Epithelial cell of proximal tubule (primary cell): ENCODE data around the gene STX3. TPM values are rescaled to one million over a fixed set of nuclear protein-coding genes. Genes with fewer than 3 reads are reported as not detected.

Experiments
- DNase-seq: peaks from one replicate; pipeline ENCODE4 v3.0.0-alpha.2; 2011; ENCODE audit warnings: low read depth
- H3K4me3 ChIP-seq: 2 replicates; pipeline ENCODE4 v1.5.1; 2011; ENCODE audit warnings: low read depth, mild to moderate bottlenecking, low read length
- total RNA-seq: library from RNA; depleted of rRNA; stranded (reverse); fragments of >200 nt; gene quantifications from 2 replicates; pipeline ENCODE4 v1.2.3, GENCODE V29; 2015
- TF ChIP-seq, protein P1 (sequence below): conservative IDR thresholded peaks from 2 replicates; pipeline ENCODE4 v1.5.1; 2012; ENCODE audit warnings: low read depth, mild to moderate bottlenecking, low read length

STX3 gene
- total RNA-seq, 1 donor from 2014 or later = 45.0 TPM

DNA sequence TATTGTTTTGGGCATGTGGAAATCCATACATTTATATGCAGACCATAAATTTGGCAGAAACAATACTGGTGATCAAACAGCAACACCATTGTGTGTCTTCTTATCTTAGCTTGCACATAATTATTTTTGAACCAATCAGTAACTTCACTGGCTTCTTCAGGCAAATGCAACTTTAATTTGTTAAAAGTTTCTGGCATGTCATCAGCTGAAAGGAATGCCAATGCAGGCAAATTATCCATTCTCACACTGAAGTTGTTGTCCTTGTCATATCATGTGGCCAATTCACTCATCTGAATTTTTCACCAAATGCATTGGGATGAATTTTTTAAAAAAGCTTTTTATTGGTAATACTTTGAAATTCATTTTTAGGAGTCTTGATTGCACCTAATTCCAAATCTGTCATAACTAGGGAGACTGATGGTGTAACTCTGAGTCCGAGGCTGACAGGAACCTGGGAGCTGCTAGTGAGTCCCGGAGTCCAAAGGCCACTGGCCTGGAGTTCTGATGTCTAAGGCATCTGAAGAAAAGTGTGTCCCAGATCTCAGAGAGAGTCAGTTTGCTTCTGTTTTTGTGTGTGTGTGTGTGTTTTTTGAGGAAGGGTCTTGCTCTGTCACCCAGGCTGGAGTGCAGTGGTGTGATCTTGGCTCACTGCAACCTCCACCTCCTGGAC lies 24.1 kb upstream of the STX3 start:
- TF ChIP-seq, protein P1, sequence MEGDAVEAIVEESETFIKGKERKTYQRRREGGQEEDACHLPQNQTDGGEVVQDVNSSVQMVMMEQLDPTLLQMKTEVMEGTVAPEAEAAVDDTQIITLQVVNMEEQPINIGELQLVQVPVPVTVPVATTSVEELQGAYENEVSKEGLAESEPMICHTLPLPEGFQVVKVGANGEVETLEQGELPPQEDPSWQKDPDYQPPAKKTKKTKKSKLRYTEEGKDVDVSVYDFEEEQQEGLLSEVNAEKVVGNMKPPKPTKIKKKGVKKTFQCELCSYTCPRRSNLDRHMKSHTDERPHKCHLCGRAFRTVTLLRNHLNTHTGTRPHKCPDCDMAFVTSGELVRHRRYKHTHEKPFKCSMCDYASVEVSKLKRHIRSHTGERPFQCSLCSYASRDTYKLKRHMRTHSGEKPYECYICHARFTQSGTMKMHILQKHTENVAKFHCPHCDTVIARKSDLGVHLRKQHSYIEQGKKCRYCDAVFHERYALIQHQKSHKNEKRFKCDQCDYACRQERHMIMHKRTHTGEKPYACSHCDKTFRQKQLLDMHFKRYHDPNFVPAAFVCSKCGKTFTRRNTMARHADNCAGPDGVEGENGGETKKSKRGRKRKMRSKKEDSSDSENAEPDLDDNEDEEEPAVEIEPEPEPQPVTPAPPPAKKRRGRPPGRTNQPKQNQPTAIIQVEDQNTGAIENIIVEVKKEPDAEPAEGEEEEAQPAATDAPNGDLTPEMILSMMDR = no peak
- DNase-seq = no peak
- H3K4me3 ChIP-seq = no peak overlapping the region

DNA sequence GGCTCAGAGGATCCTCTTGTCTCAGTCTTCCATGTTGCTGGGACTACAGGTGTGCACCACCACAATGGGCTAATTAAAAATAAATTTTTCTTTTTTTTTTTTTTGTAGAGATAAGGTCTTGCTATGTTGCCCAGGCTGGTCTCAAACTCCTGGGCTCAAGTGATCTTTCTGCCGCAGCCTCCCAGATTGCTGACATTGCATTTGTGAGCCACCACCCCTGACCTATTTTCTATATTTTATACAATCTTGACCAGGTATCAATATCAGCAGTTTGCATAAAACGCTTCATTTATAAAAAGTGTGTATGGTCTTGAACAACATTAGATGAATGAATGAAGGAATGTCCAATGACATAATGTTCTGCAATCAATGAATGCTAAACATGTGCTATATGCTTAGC lies 9.1 kb upstream of the STX3 start:
- H3K4me3 ChIP-seq = no peak overlapping the region
- no peak for DNase-seq
- TF ChIP-seq, protein P1 = no peak

DNA sequence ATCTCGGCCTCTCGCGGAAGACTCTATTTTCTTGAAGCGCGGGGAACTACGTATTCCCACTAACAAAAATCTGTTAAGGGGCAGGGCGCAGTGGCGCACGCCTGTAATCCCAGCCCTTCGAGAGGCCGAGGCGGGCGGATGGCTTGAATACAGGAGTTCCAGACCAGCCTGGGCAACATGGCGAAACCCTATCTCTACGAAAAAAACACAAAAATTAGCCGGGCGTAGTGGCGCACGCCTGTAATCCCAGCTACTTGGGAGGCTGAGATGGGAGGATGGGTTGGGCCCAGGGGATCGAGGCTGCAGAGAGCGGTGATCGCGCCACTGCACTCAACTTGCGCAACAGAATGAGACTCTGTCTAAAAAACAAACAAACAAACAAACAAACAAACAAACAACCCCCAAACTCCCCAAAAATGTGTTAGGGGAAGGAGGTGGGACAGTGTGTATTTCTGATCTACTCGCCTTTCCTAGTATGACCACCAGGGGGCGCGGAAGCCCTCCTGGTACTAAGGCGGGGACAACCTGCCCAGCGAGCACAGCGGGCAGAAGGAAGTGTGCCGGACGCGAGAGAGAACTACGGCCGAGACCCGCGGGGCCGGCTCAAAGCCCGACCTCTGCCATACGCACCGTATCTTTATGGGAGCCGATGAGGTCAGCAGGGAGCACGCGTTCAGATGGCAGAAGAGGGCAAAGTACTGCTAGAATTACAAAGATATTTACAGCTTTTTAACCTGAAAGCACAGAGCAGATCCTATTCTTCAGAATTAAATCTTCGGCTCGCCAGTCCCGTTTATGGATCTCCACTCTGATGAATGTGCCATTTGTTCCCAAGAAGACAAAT lies 1.3 kb upstream of the STX3 start:
- no peak for DNase-seq
- TF ChIP-seq, protein P1 = peak; percentile 90
- H3K4me3 ChIP-seq = peak overlapping the region; percentile 76

DNA sequence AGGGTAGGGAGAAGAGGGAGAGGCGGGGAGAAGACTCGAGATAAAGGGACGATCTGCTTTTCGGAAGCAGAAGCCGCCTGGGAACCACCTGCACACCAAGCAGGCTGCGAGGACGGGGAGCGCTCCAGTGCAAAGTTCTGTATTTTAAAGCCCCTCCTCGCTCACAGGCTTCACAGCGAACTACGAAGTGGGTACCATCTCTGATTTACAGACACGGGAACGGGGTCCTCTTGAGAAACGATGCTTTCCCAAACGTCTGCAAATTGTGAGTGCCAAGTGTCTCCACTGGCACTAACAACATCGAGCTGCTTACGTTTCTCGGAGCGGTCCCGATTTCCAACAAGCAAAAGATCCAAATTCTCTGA lies 700 bp upstream of the STX3 start:
- H3K4me3 ChIP-seq = peak overlapping the region; percentile 76
- TF ChIP-seq, protein P1 = no peak
- no peak for DNase-seq

DNA sequence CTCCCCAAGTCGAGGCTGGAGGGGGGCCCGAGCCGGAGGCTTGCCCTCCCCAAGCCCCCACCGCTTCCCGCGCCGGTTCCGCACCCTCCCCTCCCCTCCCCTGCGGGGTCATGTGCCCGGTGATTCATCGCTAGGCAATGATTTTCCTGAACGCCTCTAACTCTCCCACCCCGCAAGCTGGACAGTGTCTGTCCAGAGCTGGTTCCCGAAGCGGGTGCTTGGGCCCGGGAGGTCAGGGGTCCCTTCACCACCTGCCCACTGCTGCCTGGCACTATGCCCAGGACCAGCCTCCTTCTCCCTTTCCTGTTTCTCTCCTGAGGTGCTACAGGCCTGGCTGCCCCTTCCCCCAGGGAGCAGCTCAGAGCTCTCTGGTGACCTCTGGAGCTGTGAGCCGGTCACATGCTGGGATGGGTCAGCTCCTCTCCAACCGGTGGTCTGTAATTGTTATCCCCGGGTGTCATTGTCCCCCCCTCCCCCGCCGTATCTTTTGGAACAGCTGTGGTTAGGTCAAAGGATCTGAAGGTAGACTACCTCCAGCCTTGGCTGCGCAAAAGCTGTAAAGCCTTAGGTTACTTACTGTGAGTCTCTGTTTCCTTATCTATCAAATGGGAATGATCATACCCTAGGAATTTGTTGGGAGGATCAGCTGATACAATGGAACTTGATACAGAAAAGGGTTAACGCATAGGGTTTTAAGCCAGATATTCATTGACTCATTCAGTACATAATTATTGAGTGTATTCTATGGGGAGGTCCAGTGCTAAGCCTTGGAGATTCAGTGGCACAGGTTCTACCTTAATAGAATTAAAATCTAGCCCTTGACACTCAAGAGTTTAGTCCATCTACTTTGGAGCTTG lies 753 bp downstream of the STX3 start:
- peak overlapping the region; percentile 76 for H3K4me3 ChIP-seq
- TF ChIP-seq, protein P1 = no peak
- DNase-seq = peak; percentile 65

DNA sequence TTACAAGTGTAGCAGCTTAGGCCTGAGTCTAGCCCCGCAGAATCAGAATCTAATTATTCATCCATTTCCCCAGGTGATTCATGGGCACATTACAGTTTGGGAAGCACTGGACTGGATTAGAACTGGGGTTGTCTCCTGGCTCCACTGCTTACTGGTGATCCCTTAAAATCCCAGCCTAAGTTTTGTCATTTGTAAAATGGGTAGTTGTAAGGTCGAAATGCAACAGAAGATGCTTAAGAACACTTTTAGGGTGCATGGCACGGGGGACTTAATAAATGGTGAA lies 1.3 kb downstream of the STX3 start:
- TF ChIP-seq, protein P1 = no peak
- H3K4me3 ChIP-seq = peak overlapping the region; percentile 76
- no peak for DNase-seq
